ENCODE results near the gene ELOVL3. TPM values are rescaled to one million over a fixed set of nuclear protein-coding genes. Genes with fewer than 3 reads are reported as not detected.
A peak's percentile ranks its signal among the peaks of the same experiment; 100 is the strongest.

The ELOVL3 gene
- total and polyA plus RNA-seq, 2 of the 13 experiments (the other 11 are each of a cell fraction or from before 2014, with no cell fraction given), result 0.58 to 0.69 TPM

- TF ChIP-seq ZNF776 (CRISPR knock-in tag; IDR thresholded peaks at IDR 0.05), result no peak
- no peak for TF ChIP-seq HOMEZ (CRISPR knock-in tag; IDR thresholded peaks at IDR 0.05; ENCODE audit: low read depth)
- peak; percentile 21; the same call in 1 of the 2 replicates for TF ChIP-seq ARID4A (CRISPR knock-in tag; IDR thresholded peaks at IDR 0.05; ENCODE audit: borderline replicate concordance)
- TF ChIP-seq MNT (IDR thresholded peaks at IDR 0.05), result no peak
- no peak for TF ChIP-seq NCOA5 (CRISPR knock-in tag; IDR thresholded peaks at IDR 0.05)
- no peak for TF ChIP-seq TEAD2 (CRISPR knock-in tag; IDR thresholded peaks at IDR 0.05)
- no peak for TF ChIP-seq REST (IDR thresholded peaks at IDR 0.05; ENCODE audit: borderline replicate concordance in 1 of 2, low read depth in 1 of 2, low read length in 2 of 2)
- TF ChIP-seq MLX (CRISPR knock-in tag; IDR thresholded peaks at IDR 0.05), result no peak
- TF ChIP-seq PPARG (CRISPR knock-in tag; conservative IDR thresholded peaks at IDR 0.05), result no peak
- peak; percentile 99 for TF ChIP-seq CTCF (CRISPR knock-in tag; IDR thresholded peaks at IDR 0.05)
- no peak for TF ChIP-seq KDM6A (CRISPR knock-in tag; IDR thresholded peaks at IDR 0.05; ENCODE audit: low read depth)
- 0 out of 2 replicates have a peak, but pooled peaks have one; percentile 20 for TF ChIP-seq ZNF263 (CRISPR knock-in tag; IDR thresholded peaks at IDR 0.05)
- TF ChIP-seq ZFP91 (CRISPR knock-in tag; IDR thresholded peaks at IDR 0.05; ENCODE audit: borderline replicate concordance), result peak; percentile 52; the same call in 1 of the 2 replicates
Observed at GRCh38 chr10:102229810-102230263, 3.7 kb downstream of the ELOVL3 start (continued).

Measured in HepG2 (cell line).